Lung (tissue), 12 donors: ENCODE data around the gene SPECC1. TPM values are rescaled to one million over a fixed set of nuclear protein-coding genes. Genes with fewer than 3 reads are reported as not detected.

Experiments used
- ATAC-seq: fragments of 200-7000 bp; cut with Tn5 transposase; one replicate; pipeline ENCODE4 v1.9.1; 2020; ENCODE audit warnings: moderate number of reproducible peaks; ENCODE audit not compliant: insufficient read depth, low FRiP score
- DNase-seq, 3 donors: peaks; one replicate each; pipeline ENCODE4 v3.0.0-alpha.2; 2013 to 2017
- H3K27ac ChIP-seq, 2 donors: one replicate each; pipeline ENCODE4 v1.5.1; 2013; ENCODE audit warnings: mild to moderate bottlenecking in 2 of 2, moderate library complexity in 2 of 2, control low read depth in 1 of 2, inconsistent platforms in 1 of 2, low read depth in 1 of 2, low read length in 1 of 2
- H3K27me3 ChIP-seq, 3 donors: one replicate each; pipeline ENCODE4 v1.5.1; 2013; ENCODE audit warnings: low read length in 2 of 3; ENCODE audit not compliant: control insufficient read depth in 3 of 3, insufficient read depth in 3 of 3
- H3K36me3 ChIP-seq, 4 donors: one replicate each; pipeline ENCODE4 v1.5.1; 2013; ENCODE audit warnings: low read length in 4 of 4, mild to moderate bottlenecking in 1 of 4, moderate library complexity in 1 of 4; ENCODE audit not compliant: control insufficient read depth in 4 of 4, insufficient read depth in 4 of 4
- H3K4me1 ChIP-seq, 5 donors: one replicate each; pipeline ENCODE4 v1.5.1; 2013; ENCODE audit warnings: low read length in 5 of 5, mild to moderate bottlenecking in 2 of 5, moderate library complexity in 1 of 5; ENCODE audit not compliant: control insufficient read depth in 5 of 5, insufficient read depth in 5 of 5
- H3K4me3 ChIP-seq: one replicate; pipeline ENCODE4 v1.5.1; 2013; ENCODE audit warnings: mild to moderate bottlenecking, control low read depth, moderate library complexity
- H3K9ac ChIP-seq, 2 donors: one replicate each; pipeline ENCODE4 v1.5.1; 2013; ENCODE audit warnings: low read length in 2 of 2, control low read depth in 1 of 2; ENCODE audit not compliant: insufficient read depth in 1 of 2
- H3K9me3 ChIP-seq, 4 donors: one replicate each; pipeline ENCODE4 v1.5.1; 2013; ENCODE audit warnings: low read length in 3 of 4, mild to moderate bottlenecking in 1 of 4, moderate library complexity in 1 of 4; ENCODE audit not compliant: control insufficient read depth in 4 of 4, insufficient read depth in 3 of 4
- CTCF ChIP-seq: IDR thresholded peaks from 2 replicates; pipeline ENCODE4 v1.5.1; 2012; ENCODE audit warnings: mild to moderate bottlenecking; ENCODE audit errors: control extremely low read depth, extremely low read depth
- WGBS, 2 donors: extraction: QIAGEN DNeasy Blood & Tissue Kit; methylation state at CpG; one replicate each; pipeline ENCODE4 v1.1.7; 2013; 5-methylcytosine and 5-hydroxymethylcytosine counted together
- polyA plus RNA-seq, 2 donors: library from polyadenylated mRNA; stranded (reverse); fragments of 200-250 nt; gene quantifications; one replicate each; pipeline ENCODE4 v1.2.1, GENCODE V29; 2013
- total RNA-seq, 2 donors: library from RNA; depleted of rRNA in 1 of 2; stranded (reverse); fragments of >200 nt in 1 of 2; gene quantifications; one replicate each; pipeline ENCODE4 v1.2.1, GENCODE V29; 2014 to 2021
- donor health status: control.
- donor health status: control.
- donor health status: Bipolar disorder and iron deficiency.
- donor health status: healthy.
- donor health status: DM: yes; HTN: yes; CAD: no.

The SPECC1 gene
- total and polyA plus RNA-seq, 4 donors: 8.8 to 27.1 (median 14.7) TPM

GRCh38 chr17:20084621-20085282 is 75.6 kb downstream of the SPECC1 start:
- no peak overlapping the region for H3K9ac ChIP-seq
- H3K36me3 ChIP-seq: no peaks in the 10 kb centered on the region
- no peak overlapping the region for H3K27ac ChIP-seq
- TF ChIP-seq CTCF: no peak
- ATAC-seq (no peak), DNase-seq (no peak)
- no peaks in the 10 kb centered on the region for H3K9me3 ChIP-seq
- WGBS, 2 donors: 71 to 80% methylated on average over 1 of the region's 1 CpG
- no peak overlapping the region for H3K4me3 ChIP-seq
- H3K4me1 ChIP-seq: no peaks in the 10 kb centered on the region
- peaks cover 0 to 2% (median 0%) of the 10 kb centered on the region in 3 donors for H3K27me3 ChIP-seq

GRCh38 chr17:20085283-20085845 is 76.2 kb downstream of the SPECC1 start:
- Histone ChIP-seq H3K27ac (no peak overlapping the region), H3K9ac (no peak overlapping the region), H3K4me3 (no peak overlapping the region), H3K4me1 (no peaks in the 10 kb centered on the region), H3K36me3 (no peaks in the 10 kb centered on the region), H3K27me3 (peaks cover 0 to 2% (median 0%) of the 10 kb centered on the region in 3 donors), H3K9me3 (no peaks in the 10 kb centered on the region)
- no peak for TF ChIP-seq CTCF
- ATAC-seq: no peak
- DNase-seq: no peak
- 75 to 77% methylated on average over 15 of the region's 15 CpGs for WGBS, 2 donors

- no peak for ATAC-seq
- Histone ChIP-seq H3K27ac (no peak overlapping the region), H3K4me1 (no peaks in the 10 kb centered on the region), H3K27me3 (peaks cover 0 to 2% (median 0%) of the 10 kb centered on the region in 3 donors), H3K9me3 (no peaks in the 10 kb centered on the region), H3K9ac (no peak overlapping the region), H3K36me3 (no peaks in the 10 kb centered on the region), H3K4me3 (no peak overlapping the region)
- 65 to 71% methylated on average over 7 of the region's 7 CpGs for WGBS, 2 donors
- no peak for DNase-seq
- TF ChIP-seq CTCF: no peak
Observed at GRCh38 chr17:20086416-20087076, 77.4 kb downstream of the SPECC1 start.
